BJ (cell line): ENCODE data around the gene DUSP11. TPM values are rescaled to one million over a fixed set of nuclear protein-coding genes. Genes with fewer than 3 reads are reported as not detected.

Source experiments
- CTCF ChIA-PET: fragments of 350-600 bp; formaldehyde crosslinking; extraction: SDS; loops from one replicate; lab custom pipeline; 2021; ENCODE audit warnings: antibody characterized with exemption, inconsistent platforms; lab: Yijun Ruan, JAX
- POLR2A ChIA-PET: fragments of 300-600 bp; sonication (Branson Sonifier 250); formaldehyde crosslinking; extraction: SDS; loops from one replicate; lab custom pipeline; 2021; ENCODE audit warnings: antibody characterized with exemption; lab: Charles Lee
- DNase-seq: peaks from one replicate; pipeline ENCODE4 v3.0.0-alpha.2; 2011; ENCODE audit warnings: low read depth
- H3K27me3 ChIP-seq: 2 replicates; pipeline ENCODE4 v1.6.0; 2011; ENCODE audit warnings: low read length; ENCODE audit not compliant: control insufficient read depth, insufficient read depth
- H3K36me3 ChIP-seq: 2 replicates; pipeline ENCODE4 v1.5.1; 2011; ENCODE audit warnings: low read length; ENCODE audit not compliant: control insufficient read depth, insufficient read depth
- H3K4me3 ChIP-seq: 2 replicates; pipeline ENCODE4 v1.5.1; 2011; ENCODE audit warnings: low read depth, mild to moderate bottlenecking, control low read depth, low read length
- polyA plus RNA-seq: library from polyadenylated mRNA; depleted of rRNA; stranded (reverse); fragments of >200 nt; gene quantifications from 2 replicates; pipeline ENCODE4 v1.2.3, GENCODE V29; 2011
- TF ChIP-seq, protein P1 (sequence below): IDR thresholded peaks from 2 replicates; pipeline ENCODE4 v1.5.1; 2011; ENCODE audit warnings: low read depth, mild to moderate bottlenecking, control low read depth, inconsistent platforms, low read length, moderate library complexity; ENCODE audit not compliant: insufficient read depth

The DUSP11 gene
- polyA plus RNA-seq, 1 experiment: 19.7 TPM

DNA sequence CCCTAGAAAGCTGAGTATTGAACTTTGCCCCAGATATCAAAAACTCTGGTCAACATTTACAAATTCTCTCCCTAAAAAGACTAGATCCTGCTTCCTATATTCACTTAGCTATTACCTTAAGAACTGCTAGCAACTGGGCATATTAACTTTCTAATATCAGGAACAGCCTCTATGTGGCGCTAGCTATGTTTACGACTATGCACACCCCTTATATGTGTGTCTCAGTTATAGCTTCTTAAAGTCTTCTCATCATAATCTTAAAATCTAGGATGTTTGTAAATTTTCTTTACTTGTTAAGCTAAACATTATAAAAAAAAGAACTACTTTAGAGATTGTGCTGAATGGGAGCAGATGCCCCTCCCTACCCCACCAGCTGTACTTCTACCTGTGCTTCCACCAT lies 47.1 kb upstream of the DUSP11 start:
- CTCF ChIA-PET: interaction anchor here (0.8 to 9.0 kb wide), 14 partner anchors 12 to 565 kb away, joined by 3 to 75 read pairs (median 4); partner anchors contain the start of gene BOLA3
- DNase-seq: no peak
- TF ChIP-seq, protein P1, sequence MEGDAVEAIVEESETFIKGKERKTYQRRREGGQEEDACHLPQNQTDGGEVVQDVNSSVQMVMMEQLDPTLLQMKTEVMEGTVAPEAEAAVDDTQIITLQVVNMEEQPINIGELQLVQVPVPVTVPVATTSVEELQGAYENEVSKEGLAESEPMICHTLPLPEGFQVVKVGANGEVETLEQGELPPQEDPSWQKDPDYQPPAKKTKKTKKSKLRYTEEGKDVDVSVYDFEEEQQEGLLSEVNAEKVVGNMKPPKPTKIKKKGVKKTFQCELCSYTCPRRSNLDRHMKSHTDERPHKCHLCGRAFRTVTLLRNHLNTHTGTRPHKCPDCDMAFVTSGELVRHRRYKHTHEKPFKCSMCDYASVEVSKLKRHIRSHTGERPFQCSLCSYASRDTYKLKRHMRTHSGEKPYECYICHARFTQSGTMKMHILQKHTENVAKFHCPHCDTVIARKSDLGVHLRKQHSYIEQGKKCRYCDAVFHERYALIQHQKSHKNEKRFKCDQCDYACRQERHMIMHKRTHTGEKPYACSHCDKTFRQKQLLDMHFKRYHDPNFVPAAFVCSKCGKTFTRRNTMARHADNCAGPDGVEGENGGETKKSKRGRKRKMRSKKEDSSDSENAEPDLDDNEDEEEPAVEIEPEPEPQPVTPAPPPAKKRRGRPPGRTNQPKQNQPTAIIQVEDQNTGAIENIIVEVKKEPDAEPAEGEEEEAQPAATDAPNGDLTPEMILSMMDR: peak; percentile 33; the same call in 1 of the 2 replicates
- no peaks in the 10 kb centered on the region; the same call in 1 of the 2 replicates for H3K27me3 ChIP-seq
- POLR2A ChIA-PET: no interaction called here
- H3K36me3 ChIP-seq: no peaks in the 10 kb centered on the region
- no peak overlapping the region for H3K4me3 ChIP-seq

DNA sequence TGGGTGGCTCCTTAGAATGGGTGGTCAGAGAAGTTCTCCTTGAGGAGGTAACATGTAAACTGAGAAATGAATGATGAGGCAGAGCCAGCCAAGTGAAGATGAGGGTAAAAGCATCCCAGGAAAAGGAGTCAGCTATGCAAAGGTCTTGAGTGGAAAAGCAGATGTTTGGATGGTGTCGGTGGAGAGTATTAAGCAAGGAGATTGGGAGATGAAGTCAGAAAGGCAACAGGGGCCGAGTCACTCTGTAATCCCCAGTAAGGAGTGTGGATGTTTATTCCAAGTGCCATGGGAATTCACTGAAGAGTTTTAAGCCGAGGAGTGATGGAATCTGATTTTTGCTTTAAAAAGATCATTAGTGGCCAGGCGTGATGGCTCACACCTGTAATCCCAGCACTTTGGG lies 45.5 kb upstream of the DUSP11 start:
- POLR2A ChIA-PET: no interaction called here
- TF ChIP-seq, protein P1: no peak
- no peaks in the 10 kb centered on the region for H3K36me3 ChIP-seq
- CTCF ChIA-PET: interaction anchor here (1.6 to 9.0 kb wide), 5 partner anchors 14 to 510 kb away, joined by 4 to 75 read pairs (median 15); partner anchors contain the start of gene BOLA3
- peaks cover 3% of the 10 kb centered on the region for H3K27me3 ChIP-seq
- no peak overlapping the region for H3K4me3 ChIP-seq
- no peak for DNase-seq

DNA sequence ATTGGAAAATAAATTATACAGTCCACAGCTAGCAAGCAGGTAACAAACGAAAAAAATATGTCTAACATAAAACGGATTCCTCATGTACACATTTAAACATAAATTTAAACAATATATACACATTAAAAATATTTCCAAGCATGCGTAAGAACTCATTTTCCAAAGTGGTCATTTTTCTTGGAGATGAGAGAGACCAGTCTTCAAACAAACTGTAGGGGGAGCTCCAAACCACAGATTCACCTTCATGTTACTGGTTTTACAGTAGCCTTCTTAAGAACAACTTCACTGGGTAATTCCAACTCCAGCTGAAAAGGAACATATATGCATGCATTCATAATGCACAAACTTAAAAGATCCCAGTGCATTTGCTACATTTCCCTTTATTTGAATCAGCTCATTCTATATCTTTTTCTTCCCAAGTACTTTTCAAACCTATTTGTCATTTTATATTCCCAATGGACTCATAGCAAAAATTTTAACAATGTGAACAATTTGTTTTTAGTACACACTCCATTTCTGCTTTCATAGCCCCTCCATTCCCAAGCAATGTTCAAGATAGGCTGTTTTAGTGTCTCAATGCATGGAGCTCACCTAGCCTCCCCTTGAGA lies 44.1 kb upstream of the DUSP11 start:
- Histone ChIP-seq H3K27me3 (peaks cover 3% of the 10 kb centered on the region), H3K4me3 (no peak overlapping the region), H3K36me3 (no peaks in the 10 kb centered on the region)
- CTCF ChIA-PET: interaction anchor here (0.6 to 9.0 kb wide), 45 partner anchors 8 to 590 kb away, joined by 3 to 75 read pairs (median 4); partner anchors contain the start of gene BOLA3
- TF ChIP-seq, protein P1: peak; percentile 80
- DNase-seq: peak; percentile 41
- POLR2A ChIA-PET: no interaction called here

DNA sequence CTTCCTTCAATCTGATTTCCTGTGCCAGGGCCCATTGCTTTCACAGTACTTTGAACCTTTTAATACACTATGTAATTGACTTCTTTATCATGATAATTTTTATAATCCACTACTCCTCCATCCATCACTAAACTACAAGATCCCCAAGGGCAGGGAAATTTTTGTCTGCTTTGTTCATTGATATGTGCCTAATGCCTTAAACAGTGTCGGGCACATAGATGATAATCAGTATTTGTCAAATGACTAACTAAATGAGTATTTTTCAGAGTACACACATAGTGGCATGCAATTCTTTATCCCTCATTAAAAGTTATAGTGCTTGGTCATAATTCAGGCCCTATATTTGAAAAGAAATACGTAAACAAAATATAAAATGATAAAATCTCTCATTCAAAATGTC lies 43.5 kb upstream of the DUSP11 start:
- DNase-seq: no peak
- POLR2A ChIA-PET: no interaction called here
- Histone ChIP-seq H3K4me3 (no peak overlapping the region), H3K27me3 (peaks cover 3% of the 10 kb centered on the region), H3K36me3 (no peaks in the 10 kb centered on the region)
- CTCF ChIA-PET: interaction anchor here (0.8 to 9.0 kb wide), 34 partner anchors 8 to 590 kb away, joined by 3 to 75 read pairs (median 5); partner anchors contain the start of gene BOLA3
- TF ChIP-seq, protein P1: no peak

DNA sequence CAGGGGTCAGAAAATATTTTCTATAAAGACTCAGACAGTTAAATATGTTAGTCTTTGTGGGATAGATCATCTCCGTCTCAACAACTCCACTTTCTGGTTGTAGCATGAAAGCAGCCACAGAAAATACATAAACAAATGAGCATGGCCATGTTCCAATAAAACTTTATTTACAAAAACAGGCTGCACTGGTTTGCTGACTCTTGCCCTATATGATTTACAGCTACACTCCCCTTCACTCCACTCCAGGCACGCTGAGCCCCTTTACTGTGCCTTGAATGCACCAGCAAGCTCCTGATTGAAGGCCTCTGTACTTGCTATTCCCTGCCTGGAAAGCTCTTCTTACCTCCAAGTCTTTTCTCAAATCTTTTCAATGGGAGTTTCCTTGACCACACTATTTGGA lies 43.1 kb upstream of the DUSP11 start:
- TF ChIP-seq, protein P1: no peak
- H3K27me3 ChIP-seq: peaks cover 3% of the 10 kb centered on the region
- CTCF ChIA-PET: interaction anchor here (1.0 to 9.0 kb wide), 12 partner anchors 11 to 518 kb away, joined by 3 to 75 read pairs (median 10); partner anchors contain the start of gene BOLA3
- no peaks in the 10 kb centered on the region for H3K36me3 ChIP-seq
- H3K4me3 ChIP-seq: no peak overlapping the region
- DNase-seq: no peak
- POLR2A ChIA-PET: no interaction called here
